DOHH2 (cell line): Measurements from ENCODE around the gene KCNA1.

Experiments
- H3F3A ChIP-seq: fragments of 200-600 bp; sonication (generic), shearing (Covaris generic); 2 replicates; pipeline ENCODE4 v1.6.0; 2016; ENCODE audit warnings: antibody characterized with exemption, mild to moderate bottlenecking; ENCODE audit not compliant: control insufficient read depth, insufficient read depth
- H3K27ac ChIP-seq: fragments of 200-600 bp; sonication (generic); 2 replicates; pipeline ENCODE4 v1.5.1; 2014; ENCODE audit warnings: low read depth, mild to moderate bottlenecking, low read length, moderate library complexity
- H3K27me3 ChIP-seq: fragments of 200-600 bp; sonication (generic); 2 replicates; pipeline ENCODE4 v1.6.1; 2014; ENCODE audit warnings: mild to moderate bottlenecking, low read length, mixed read lengths; ENCODE audit not compliant: control insufficient read depth
- H3K36me3 ChIP-seq: fragments of 200-600 bp; sonication (generic); 2 replicates; pipeline ENCODE4 v1.6.1; 2014; ENCODE audit warnings: mild to moderate bottlenecking, low read length, moderate library complexity, mixed read lengths; ENCODE audit not compliant: control insufficient read depth
- H3K4me1 ChIP-seq: fragments of 200-600 bp; sonication (generic); 2 replicates; pipeline ENCODE4 v1.6.1; 2014; ENCODE audit warnings: mild to moderate bottlenecking, low read length, mixed read lengths; ENCODE audit not compliant: control insufficient read depth
- H3K4me2 ChIP-seq: fragments of 200-600 bp; sonication (generic); 2 replicates; pipeline ENCODE4 v1.6.0; 2014; ENCODE audit warnings: mild to moderate bottlenecking, low read length, moderate library complexity
- H3K4me3 ChIP-seq: fragments of 200-600 bp; sonication (generic); 2 replicates; pipeline ENCODE4 v1.5.1; 2014; ENCODE audit warnings: mild to moderate bottlenecking, low read length, mixed read lengths
- H3K79me2 ChIP-seq: fragments of 200-600 bp; sonication (generic); 2 replicates; pipeline ENCODE4 v1.6.1; 2014; ENCODE audit warnings: mild to moderate bottlenecking, low read length, mixed read lengths; ENCODE audit not compliant: control insufficient read depth
- H3K9me2 ChIP-seq: fragments of 200-600 bp; sonication (generic); replicated peaks from 2 replicates; pipeline ENCODE4 v1.6.1; 2014; ENCODE audit warnings: mild to moderate bottlenecking, low read length, mixed read lengths; ENCODE audit not compliant: control insufficient read depth
- H3K9me3 ChIP-seq: fragments of 200-600 bp; sonication (generic); 2 replicates; pipeline ENCODE4 v1.6.1; 2014; ENCODE audit warnings: antibody characterized with exemption, low read length, mixed read lengths; ENCODE audit not compliant: control insufficient read depth, insufficient read depth
- H4K20me1 ChIP-seq: fragments of 200-600 bp; sonication (generic); 2 replicates; pipeline ENCODE4 v1.6.0; 2014; ENCODE audit warnings: low read depth, mild to moderate bottlenecking, antibody characterized with exemption, low read length, moderate library complexity; ENCODE audit not compliant: control insufficient read depth, insufficient read depth
- EZH2phosphoT487 ChIP-seq: fragments of 200-600 bp; sonication (generic); IDR thresholded peaks from 2 replicates; pipeline ENCODE4 v1.6.1; 2017; ENCODE audit warnings: borderline replicate concordance, mild to moderate bottlenecking, antibody characterized with exemption, low read length, moderate library complexity, mixed read lengths
- TF ChIP-seq, protein P1 (sequence below): fragments of 200-600 bp; sonication (generic); IDR thresholded peaks from one replicate; pipeline ENCODE4 v1.5.1; 2014; ENCODE audit warnings: antibody characterized with exemption, mild to moderate bottlenecking, low read depth, low read length; ENCODE audit not compliant: poor library complexity, severe bottlenecking

KCNA1 gene

GRCh38 chr12:4910502-4911315 is 1.0 kb downstream of the KCNA1 start:
- H3K79me2 ChIP-seq: no peaks in the 10 kb centered on the region
- no peaks in the 10 kb centered on the region for H3K36me3 ChIP-seq
- no peak overlapping the region for H3K4me3 ChIP-seq
- no peaks in the 10 kb centered on the region for H4K20me1 ChIP-seq
- TF ChIP-seq, protein P1, sequence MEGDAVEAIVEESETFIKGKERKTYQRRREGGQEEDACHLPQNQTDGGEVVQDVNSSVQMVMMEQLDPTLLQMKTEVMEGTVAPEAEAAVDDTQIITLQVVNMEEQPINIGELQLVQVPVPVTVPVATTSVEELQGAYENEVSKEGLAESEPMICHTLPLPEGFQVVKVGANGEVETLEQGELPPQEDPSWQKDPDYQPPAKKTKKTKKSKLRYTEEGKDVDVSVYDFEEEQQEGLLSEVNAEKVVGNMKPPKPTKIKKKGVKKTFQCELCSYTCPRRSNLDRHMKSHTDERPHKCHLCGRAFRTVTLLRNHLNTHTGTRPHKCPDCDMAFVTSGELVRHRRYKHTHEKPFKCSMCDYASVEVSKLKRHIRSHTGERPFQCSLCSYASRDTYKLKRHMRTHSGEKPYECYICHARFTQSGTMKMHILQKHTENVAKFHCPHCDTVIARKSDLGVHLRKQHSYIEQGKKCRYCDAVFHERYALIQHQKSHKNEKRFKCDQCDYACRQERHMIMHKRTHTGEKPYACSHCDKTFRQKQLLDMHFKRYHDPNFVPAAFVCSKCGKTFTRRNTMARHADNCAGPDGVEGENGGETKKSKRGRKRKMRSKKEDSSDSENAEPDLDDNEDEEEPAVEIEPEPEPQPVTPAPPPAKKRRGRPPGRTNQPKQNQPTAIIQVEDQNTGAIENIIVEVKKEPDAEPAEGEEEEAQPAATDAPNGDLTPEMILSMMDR: no peak
- no peak for TF ChIP-seq EZH2phosphoT487
- no peak overlapping the region for H3K4me2 ChIP-seq
- no peak overlapping the region for H3K27ac ChIP-seq
- H3K9me2 ChIP-seq: no peaks in the 10 kb centered on the region
- H3K4me1 ChIP-seq: no peaks in the 10 kb centered on the region
- H3K27me3 ChIP-seq: peaks cover 38% of the 10 kb centered on the region
- no peaks in the 10 kb centered on the region for H3F3A ChIP-seq
- H3K9me3 ChIP-seq: no peaks in the 10 kb centered on the region

DNA sequence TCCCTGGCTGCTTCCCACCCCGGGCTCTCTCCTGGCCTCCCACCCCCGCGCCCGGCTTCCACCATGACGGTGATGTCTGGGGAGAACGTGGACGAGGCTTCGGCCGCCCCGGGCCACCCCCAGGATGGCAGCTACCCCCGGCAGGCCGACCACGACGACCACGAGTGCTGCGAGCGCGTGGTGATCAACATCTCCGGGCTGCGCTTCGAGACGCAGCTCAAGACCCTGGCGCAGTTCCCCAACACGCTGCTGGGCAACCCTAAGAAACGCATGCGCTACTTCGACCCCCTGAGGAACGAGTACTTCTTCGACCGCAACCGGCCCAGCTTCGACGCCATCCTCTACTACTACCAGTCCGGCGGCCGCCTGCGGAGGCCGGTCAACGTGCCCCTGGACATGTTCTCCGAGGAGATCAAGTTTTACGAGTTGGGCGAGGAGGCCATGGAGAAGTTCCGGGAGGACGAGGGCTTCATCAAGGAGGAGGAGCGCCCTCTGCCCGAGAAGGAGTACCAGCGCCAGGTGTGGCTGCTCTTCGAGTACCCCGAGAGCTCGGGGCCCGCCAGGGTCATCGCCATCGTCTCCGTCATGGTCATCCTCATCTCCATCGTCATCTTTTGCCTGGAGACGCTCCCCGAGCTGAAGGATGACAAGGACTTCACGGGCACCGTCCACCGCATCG is 1.8 kb downstream of the KCNA1 start:
- Histone ChIP-seq H3K27ac (no peak overlapping the region), H3K9me3 (no peaks in the 10 kb centered on the region), H3F3A (no peaks in the 10 kb centered on the region), H4K20me1 (no peaks in the 10 kb centered on the region), H3K79me2 (no peaks in the 10 kb centered on the region), H3K4me3 (no peak overlapping the region), H3K36me3 (no peaks in the 10 kb centered on the region), H3K9me2 (no peaks in the 10 kb centered on the region), H3K4me2 (no peak overlapping the region), H3K27me3 (peaks cover 38% of the 10 kb centered on the region), H3K4me1 (no peaks in the 10 kb centered on the region)
- no peak for TF ChIP-seq EZH2phosphoT487
- TF ChIP-seq, protein P1: no peak

DNA sequence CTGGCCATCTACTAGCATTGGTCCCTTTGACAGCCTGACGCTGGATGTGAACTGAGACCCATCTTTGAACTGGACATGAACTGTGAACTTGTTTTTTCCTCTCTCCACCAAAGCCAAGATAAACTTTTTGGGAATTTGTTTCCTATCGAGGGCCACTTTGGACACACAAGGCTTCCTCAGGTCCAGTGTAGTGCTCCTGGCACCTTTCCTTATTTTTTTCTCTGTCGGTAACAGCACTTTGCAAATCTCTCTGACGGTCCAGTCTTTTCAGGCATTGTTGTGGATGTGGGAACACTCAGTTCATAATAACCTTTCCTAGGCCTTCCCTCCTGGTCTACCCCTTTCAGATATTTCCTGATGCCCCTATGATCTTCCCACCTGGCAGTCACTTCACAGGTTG is 5.0 kb downstream of the KCNA1 start:
- no peak overlapping the region for H3K4me2 ChIP-seq
- no peaks in the 10 kb centered on the region for H3F3A ChIP-seq
- H4K20me1 ChIP-seq: no peaks in the 10 kb centered on the region
- no peaks in the 10 kb centered on the region for H3K9me2 ChIP-seq
- no peaks in the 10 kb centered on the region for H3K9me3 ChIP-seq
- H3K27me3 ChIP-seq: peaks cover 18% of the 10 kb centered on the region
- H3K36me3 ChIP-seq: no peaks in the 10 kb centered on the region
- no peak overlapping the region for H3K4me3 ChIP-seq
- no peaks in the 10 kb centered on the region for H3K4me1 ChIP-seq
- no peaks in the 10 kb centered on the region for H3K79me2 ChIP-seq
- H3K27ac ChIP-seq: no peak overlapping the region
- TF ChIP-seq, protein P1: no peak
- no peak for TF ChIP-seq EZH2phosphoT487
